Measurements from ENCODE around the gene FAM161B.

DNA sequence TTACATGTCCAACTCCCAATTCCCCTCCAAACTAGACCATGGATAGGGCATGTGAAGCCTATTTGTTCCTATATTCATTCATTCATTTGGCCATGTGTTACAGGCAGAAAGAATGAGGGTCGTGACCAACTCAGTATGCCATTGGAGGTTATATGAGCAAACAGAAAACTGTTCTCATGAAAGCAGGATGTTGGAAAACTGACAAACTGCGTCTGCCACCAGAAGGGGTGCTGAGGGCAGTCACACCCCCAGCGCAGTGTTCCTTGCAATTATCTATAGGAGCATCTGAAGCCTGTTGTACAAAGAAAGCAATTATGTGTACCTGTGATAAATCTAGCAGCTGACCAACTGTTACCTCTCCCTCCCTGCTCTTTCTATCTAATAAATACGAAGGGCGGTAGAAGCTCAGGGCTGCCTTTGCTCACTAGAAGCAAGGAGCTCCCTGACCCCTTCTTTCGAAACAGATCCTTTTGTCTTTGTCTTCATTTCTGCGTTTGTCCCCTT is 48.1 kb upstream of the FAM161B start:
- TF ChIP-seq CTCF (conservative IDR thresholded peaks at IDR 0.05) (no peak), ZFX (IDR thresholded peaks at IDR 0.05) (no peak)

Measured in C4-2B (cell line).